SK-N-MC (cell line): ENCODE data around the gene CACNB4.

Source experiments
- EZH2 ChIP-seq: fragments of 200-600 bp; sonication (generic); IDR thresholded peaks from one replicate; pipeline ENCODE4 v1.6.1; 2017; ENCODE audit warnings: antibody characterized with exemption
- FOXP2 ChIP-seq: optimal IDR thresholded peaks from 2 replicates; pipeline ENCODE3; 2011; ENCODE audit warnings: mild to moderate bottlenecking, moderate library complexity; ENCODE audit not compliant: insufficient read depth; ENCODE audit errors: extremely low read length, control extremely low read depth
- POLR2AphosphoS5 ChIP-seq: IDR thresholded peaks from 2 replicates; pipeline ENCODE4 v1.6.1; 2012; ENCODE audit warnings: mild to moderate bottlenecking, low read depth, low read length, borderline replicate concordance

DNA sequence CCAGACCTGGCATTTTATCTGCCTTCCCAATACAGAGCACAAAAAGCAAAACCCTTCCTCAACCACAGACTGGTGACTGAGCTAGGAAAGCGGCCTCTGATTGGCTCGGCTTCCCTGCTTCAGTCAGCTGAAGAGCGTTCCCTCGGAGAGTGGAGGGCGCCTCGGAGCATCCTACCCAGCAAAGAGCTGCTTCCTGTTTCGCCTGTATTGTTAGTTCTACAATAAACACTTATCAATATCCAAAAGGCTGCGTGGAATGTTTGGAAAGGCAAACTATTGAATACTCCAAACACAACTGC is 125.0 kb downstream of the CACNB4 start:
- TF ChIP-seq POLR2AphosphoS5 (no peak), EZH2 (no peak), FOXP2 (no peak)
